Skin epidermis (tissue), 12 donors: ENCODE measurements around the gene SMURF2.

Source experiments
- H3K27ac ChIP-seq, 21 experiments: fragments of 200-600 bp; sonication (generic) in 11 of 21; one replicate each; pipeline ENCODE4 v1.5.0; 2020; ENCODE audit warnings: mild to moderate bottlenecking in 3 of 21, inconsistent platforms in 2 of 21, moderate library complexity in 2 of 21
- H3K4me3 ChIP-seq, 7 experiments: fragments of 200-600 bp; sonication (generic) in 2 of 7; one replicate each; pipeline ENCODE4 v1.5.0; 2020; ENCODE audit warnings: inconsistent platforms in 2 of 7, mild to moderate bottlenecking in 2 of 7, moderate library complexity in 1 of 7

SMURF2 gene

GRCh38 chr17:64661976-64662773, at the start of gene SMURF2:
TSS of gene SMURF2 (minus strand) at chr17:64662307. CDS start at chr17:64661880, 427 bp downstream.
- Histone ChIP-seq H3K4me3 (peak within 1 kb of the TSS; percentile 49 to 87 (median 72)), H3K27ac (peak within 1 kb of the TSS; percentile 80 to 97 (median 92))

- Histone ChIP-seq H3K27ac (peak overlapping the region in 15 of 21 experiments; percentile 11 to 87 (median 71)), H3K4me3 (no peak overlapping the region)
These were observed 47.4 kb upstream of the SMURF2 start for GRCh38 chr17:64709481-64709880.

- H3K4me3 ChIP-seq = no peak overlapping the region
- peak overlapping the region in 16 of 21 experiments; percentile 17 to 85 (median 59) for H3K27ac ChIP-seq
These were observed 45.0 kb upstream of the SMURF2 start for GRCh38 chr17:64707050-64707591.

- Histone ChIP-seq H3K4me3 (no peak overlapping the region), H3K27ac (peak overlapping the region in 18 of 21 experiments; percentile 17 to 83 (median 63))
These were observed 44.3 kb upstream of the SMURF2 start for GRCh38 chr17:64706224-64707049.

- Histone ChIP-seq H3K27ac (no peak overlapping the region), H3K4me3 (no peak overlapping the region)
These were observed 40.7 kb upstream of the SMURF2 start for GRCh38 chr17:64702815-64703214.

- H3K27ac ChIP-seq = no peak overlapping the region
- no peak overlapping the region for H3K4me3 ChIP-seq
These were observed 36.6 kb upstream of the SMURF2 start for GRCh38 chr17:64698725-64699124.

- Histone ChIP-seq H3K4me3 (no peak overlapping the region), H3K27ac (peak overlapping the region in 4 of 21 experiments; percentile 5 to 35 (median 22))
These were observed 32.1 kb upstream of the SMURF2 start for GRCh38 chr17:64694207-64694606.

- Histone ChIP-seq H3K27ac (no peak overlapping the region), H3K4me3 (no peak overlapping the region)
These were observed 30.1 kb upstream of the SMURF2 start for GRCh38 chr17:64692187-64692586.

GRCh38 chr17:64689106-64689505, 27.0 kb upstream of the SMURF2 start:
- Histone ChIP-seq H3K27ac (no peak overlapping the region), H3K4me3 (no peak overlapping the region)

GRCh38 chr17:64688481-64688880, 26.4 kb upstream of the SMURF2 start:
- H3K4me3 ChIP-seq = no peak overlapping the region
- no peak overlapping the region for H3K27ac ChIP-seq

GRCh38 chr17:64687961-64688360, 25.9 kb upstream of the SMURF2 start:
- H3K4me3 ChIP-seq = no peak overlapping the region
- no peak overlapping the region for H3K27ac ChIP-seq

- Histone ChIP-seq H3K4me3 (no peak overlapping the region), H3K27ac (no peak overlapping the region)
These were observed 25.3 kb upstream of the SMURF2 start for GRCh38 chr17:64687376-64687775.

GRCh38 chr17:64686705-64687104, 24.6 kb upstream of the SMURF2 start:
- Histone ChIP-seq H3K27ac (no peak overlapping the region), H3K4me3 (no peak overlapping the region)

GRCh38 chr17:64685705-64686104, 23.6 kb upstream of the SMURF2 start:
- no peak overlapping the region for H3K27ac ChIP-seq
- H3K4me3 ChIP-seq = no peak overlapping the region

GRCh38 chr17:64683796-64684195, 21.7 kb upstream of the SMURF2 start:
- H3K4me3 ChIP-seq = no peak overlapping the region
- no peak overlapping the region for H3K27ac ChIP-seq

- Histone ChIP-seq H3K4me3 (no peak overlapping the region), H3K27ac (no peak overlapping the region)
These were observed 20.4 kb upstream of the SMURF2 start for GRCh38 chr17:64682261-64683181.

GRCh38 chr17:64679710-64680216, 17.7 kb upstream of the SMURF2 start:
- peak overlapping the region in 1 of 21 experiments; percentile 55 for H3K27ac ChIP-seq

GRCh38 chr17:64676763-64677162, 14.7 kb upstream of the SMURF2 start:
- no peak overlapping the region for H3K27ac ChIP-seq
- no peak overlapping the region for H3K4me3 ChIP-seq

More at GRCh38 chr17:64679710-64680216, 17.7 kb upstream of the SMURF2 start:
- no peak overlapping the region for H3K4me3 ChIP-seq
